ENCODE results near the gene GRWD1. TPM values are rescaled to one million over a fixed set of nuclear protein-coding genes. Genes with fewer than 3 reads are reported as not detected.
A peak's percentile ranks its signal among the peaks of the same experiment; 100 is the strongest.

GRWD1 gene
- total and polyA plus RNA-seq, 2 of the 13 experiments (the other 11 are each of a cell fraction or from before 2014, with no cell fraction given): 10.8 to 46.6 TPM

GRCh38 chr19:48445606-48446481 lies at the start of gene GRWD1 (continued):
- 0 out of 2 replicates have a peak, but pooled peaks have one; percentile 42 for TF ChIP-seq ZBTB34 (CRISPR knock-in tag; IDR thresholded peaks at IDR 0.05)
- TF ChIP-seq NKX3-1 (CRISPR knock-in tag; IDR thresholded peaks at IDR 0.05): no peak
- no peak for TF ChIP-seq KIAA2018 (CRISPR knock-in tag; IDR thresholded peaks at IDR 0.05; ENCODE audit: borderline replicate concordance)
- TF ChIP-seq ZNF891 (CRISPR knock-in tag; IDR thresholded peaks at IDR 0.05): peak; percentile 86
- no peak for TF ChIP-seq MTA1 (CRISPR knock-in tag; IDR thresholded peaks at IDR 0.05; ENCODE audit: borderline replicate concordance)
- TF ChIP-seq ATF3 (CRISPR knock-in tag; IDR thresholded peaks at IDR 0.05): peak; percentile 48; the same call in 1 of the 2 replicates
- TF ChIP-seq ZMYM4 (CRISPR knock-in tag; IDR thresholded peaks at IDR 0.05): peak; percentile 56
- no peak for TF ChIP-seq ZNF674 (CRISPR knock-in tag; IDR thresholded peaks at IDR 0.05; ENCODE audit: low read depth)
- TF ChIP-seq ZNF747 (CRISPR knock-in tag; IDR thresholded peaks at IDR 0.05; ENCODE audit: borderline replicate concordance): peak; percentile 66; the same call in 1 of the 2 replicates
- TF ChIP-seq ZNF562 (CRISPR knock-in tag; IDR thresholded peaks at IDR 0.05; ENCODE audit: borderline replicate concordance): no peak
- peak; percentile 68 for TF ChIP-seq TFDP2 (CRISPR knock-in tag; IDR thresholded peaks at IDR 0.05)
- TF ChIP-seq TCF7L2 (IDR thresholded peaks at IDR 0.05; ENCODE audit: low read depth, low read length): no peak
- 0 out of 2 replicates have a peak, but pooled peaks have one; percentile 59 for TF ChIP-seq ZNF850 (CRISPR knock-in tag; conservative IDR thresholded peaks at IDR 0.05)
- no peak for TF ChIP-seq EZH2 (conservative IDR thresholded peaks at IDR 0.05; ENCODE audit: low read depth, low read length)

All from HepG2 (cell line).